Stimulated activated naive CD4-positive, alpha-beta T cell treated with Interleukin-2 at 50 U/mL for 16 hours (primary cell): ENCODE measurements around the gene KCNN2.

Experiments used
- DNase-seq: peaks from one replicate; lab custom pipeline; 2025; lab: John Stamatoyannopoulos, UW

Gene KCNN2

DNA sequence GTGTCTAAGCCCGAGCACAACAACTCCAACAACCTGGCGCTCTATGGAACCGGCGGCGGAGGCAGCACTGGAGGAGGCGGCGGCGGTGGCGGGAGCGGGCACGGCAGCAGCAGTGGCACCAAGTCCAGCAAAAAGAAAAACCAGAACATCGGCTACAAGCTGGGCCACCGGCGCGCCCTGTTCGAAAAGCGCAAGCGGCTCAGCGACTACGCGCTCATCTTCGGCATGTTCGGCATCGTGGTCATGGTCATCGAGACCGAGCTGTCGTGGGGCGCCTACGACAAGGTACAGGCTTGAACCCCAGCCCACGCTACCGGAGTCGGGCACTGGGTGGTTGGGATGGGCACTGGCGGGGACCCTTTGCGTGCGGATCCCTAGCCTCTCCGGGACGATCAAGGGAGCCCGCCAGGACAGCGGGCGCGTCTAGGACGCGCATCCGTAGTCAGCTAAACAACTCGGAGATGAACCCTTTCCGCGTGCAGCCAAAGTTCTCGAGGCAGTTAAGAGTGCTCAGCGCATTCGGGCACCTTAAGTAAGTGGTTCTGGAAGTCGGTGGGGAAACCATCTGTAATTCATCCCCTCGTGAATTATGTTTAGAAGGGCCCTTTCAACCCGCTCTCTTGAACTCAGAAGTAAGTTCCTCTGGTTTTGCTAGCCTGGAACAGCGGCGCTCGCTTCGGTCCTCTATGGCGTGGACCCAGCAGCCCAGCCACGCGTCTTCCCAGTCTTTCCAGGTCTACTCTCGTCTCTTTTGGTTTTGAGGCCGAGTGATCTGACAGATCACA lies 1.3 kb downstream of the KCNN2 start:
- DNase-seq, result no peak

DNA sequence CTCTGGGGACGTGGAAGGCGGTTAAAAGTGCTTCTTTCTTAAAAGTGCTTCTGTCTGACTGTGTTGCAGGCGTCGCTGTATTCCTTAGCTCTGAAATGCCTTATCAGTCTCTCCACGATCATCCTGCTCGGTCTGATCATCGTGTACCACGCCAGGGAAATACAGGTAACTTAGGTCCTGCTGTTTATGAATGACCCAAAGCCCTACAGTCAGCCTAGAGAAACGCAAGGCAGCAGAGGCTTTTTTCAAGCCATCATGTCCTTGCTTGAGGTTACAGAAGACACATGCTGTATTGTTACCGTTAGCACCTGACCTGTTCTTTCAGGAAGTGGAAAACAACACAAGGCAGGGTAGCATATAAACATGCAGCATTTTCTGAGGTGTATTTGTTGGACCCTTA lies 2.0 kb downstream of the KCNN2 start:
- DNase-seq, result no peak

DNA sequence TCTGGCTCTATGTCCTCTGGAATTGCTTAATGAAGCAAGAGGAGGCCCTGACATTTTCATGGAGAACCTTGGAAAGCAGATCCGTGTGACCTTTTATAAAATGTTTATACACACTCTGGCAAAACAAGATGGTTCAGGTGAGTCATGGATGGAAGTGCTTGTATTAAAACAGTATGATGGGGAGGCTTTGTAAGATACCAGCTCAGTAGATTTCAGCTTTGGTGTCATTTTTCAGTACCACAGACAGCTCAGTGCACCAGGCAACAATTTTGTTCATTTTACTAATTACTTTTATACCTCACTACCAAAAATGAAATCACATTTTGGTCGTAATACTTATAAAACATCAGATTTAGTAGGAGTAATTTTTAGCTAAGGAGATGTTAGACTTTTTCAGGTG lies 5.2 kb downstream of the KCNN2 start:
- no peak for DNase-seq

DNA sequence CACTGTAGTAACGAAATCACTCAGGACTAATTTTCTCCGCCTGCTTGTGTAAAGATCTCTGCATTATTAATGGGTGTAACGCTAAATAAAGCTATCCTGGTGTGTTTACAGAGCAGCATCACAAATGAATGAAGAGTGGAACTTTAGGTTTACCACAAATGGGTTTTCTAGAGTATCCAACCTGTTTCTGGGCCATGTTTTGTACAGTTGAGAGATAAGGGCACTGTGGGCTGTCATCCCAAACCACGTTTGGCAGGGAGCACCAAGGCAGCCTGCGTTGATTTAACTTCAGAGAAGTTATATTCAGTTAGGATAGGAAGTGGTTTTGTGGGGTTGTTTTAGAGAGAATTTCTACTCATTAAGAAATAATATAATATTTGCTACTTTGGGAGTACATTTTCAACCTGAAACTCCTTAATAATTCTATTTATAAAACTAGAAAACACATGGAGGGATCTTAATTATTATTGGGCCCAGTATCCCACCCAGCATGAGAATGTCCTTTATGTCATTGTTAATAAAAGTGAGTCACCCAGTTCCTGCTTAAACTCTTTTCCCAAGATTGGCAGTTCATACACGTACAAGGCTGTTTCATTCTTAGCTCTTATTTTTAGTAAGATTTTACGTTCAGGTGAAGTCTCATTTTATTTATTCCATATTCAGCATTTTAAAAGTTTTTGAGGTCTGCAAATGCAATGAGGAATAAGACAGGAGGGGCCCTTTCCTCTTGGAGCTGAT lies 8.0 kb downstream of the KCNN2 start:
- DNase-seq, result no peak

DNA sequence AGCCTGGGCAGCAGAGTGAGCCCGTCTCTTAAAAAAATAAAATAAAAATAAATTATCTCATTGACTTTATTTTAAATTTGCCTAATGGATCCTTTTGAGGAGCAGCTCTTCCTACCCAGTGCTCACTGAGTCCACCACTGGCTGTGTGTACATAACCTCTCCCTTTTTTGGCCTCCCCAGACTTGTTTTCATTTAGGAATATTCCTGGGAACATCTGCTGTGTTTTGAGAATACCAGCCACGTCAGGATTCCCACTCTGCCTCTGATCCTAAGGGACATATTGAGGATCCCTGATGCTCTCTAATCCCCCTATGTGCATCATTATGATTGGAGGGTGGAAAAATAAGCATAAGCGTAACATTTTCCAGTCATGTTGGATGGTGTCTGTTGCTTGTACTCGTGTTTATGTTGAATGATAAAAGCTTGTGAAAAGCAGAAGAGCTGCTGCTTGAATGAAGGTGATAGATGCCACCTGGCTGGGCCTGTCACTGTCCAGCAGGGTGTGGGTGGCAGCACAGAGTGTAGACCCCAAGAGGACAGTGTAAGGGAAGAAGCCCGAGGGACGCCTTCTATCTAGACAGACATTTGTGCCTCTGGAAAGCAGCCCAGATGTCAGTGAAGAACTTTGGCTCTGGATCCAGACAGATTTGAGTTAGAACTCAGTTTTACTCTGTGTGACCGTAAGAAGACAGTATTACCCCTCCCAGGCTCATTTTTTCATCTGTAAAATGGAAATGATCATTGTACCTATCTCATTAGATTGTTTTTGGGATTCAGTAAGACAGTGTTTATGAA lies 15.4 kb downstream of the KCNN2 start:
- DNase-seq, result no peak

DNA sequence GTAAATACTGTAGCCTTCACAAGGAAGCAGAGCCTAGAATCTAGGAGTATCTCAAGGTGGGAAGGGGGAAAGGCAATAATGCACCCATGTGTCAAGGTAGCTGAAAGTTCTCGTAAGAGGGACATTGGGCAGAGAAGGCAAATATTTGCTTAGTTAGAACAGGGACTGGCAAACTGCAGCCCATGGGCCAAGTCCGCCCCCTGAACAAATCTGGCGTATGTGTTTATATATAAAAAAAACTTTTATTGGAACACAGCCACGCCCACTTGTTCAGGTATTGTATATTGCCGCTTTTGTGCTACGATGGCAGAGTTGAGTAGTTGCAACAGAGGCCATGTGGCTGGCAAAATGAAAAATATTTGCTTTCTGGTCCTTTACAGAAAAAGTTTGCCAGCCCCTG lies 16.1 kb downstream of the KCNN2 start:
- DNase-seq, result no peak

DNA sequence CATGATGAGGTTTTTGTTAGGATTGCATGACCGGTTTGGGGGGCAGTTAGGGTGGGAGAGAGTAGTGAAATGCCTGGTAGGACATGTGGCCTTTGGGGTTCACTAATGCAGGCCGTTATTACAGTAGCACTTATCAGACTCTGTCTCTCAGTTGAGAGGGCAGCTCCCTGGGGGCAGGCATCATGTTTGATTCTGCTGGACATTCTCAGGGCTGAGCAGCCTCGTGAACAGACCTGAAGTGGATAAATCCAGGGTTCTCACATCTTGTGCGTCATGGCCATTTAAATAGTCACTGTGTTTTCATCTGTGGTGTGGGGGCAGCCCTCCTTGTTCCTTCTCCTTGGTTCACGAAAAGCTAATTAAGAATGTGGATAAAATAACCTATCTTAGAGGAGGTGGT lies 18.9 kb downstream of the KCNN2 start:
- no peak for DNase-seq

DNA sequence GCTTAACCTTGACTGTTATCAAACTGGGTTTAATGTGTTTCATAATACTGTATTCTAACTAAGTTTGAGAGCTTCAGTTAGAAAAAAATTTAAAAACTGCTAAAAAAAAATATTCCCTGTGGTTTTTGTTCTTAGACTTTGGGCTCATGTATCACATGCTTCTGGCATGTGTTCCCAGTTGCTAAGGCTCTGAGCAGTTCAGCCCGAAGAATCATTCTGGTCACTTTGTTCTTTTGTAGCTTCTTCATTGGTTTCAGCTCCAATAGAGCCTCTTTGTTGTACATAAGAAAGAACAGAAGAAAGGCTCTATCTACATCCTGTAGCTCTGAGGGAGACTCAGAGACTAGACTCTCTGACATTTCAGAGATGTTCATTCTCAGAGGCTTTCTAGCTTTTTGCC lies 25.6 kb downstream of the KCNN2 start:
- no peak for DNase-seq

DNA sequence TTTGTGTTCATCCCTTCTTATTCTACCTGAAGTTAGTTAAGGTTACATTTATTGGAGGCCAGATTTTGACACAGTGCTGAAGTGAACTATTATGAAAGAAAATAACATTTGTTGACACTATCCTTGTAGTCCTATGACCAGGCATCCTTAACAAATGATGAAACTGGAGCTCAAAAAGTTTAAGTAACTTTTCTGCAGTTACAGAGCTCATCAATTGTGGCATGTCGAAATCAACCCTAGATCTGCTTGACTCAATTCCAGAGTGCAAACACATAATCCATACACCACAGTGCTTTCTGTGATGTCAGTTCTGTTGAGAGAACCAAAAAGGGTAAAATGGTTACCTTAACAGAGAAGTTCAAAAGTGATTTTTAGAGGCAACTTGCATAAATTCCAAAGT lies 28.6 kb downstream of the KCNN2 start:
- DNase-seq, result no peak

DNA sequence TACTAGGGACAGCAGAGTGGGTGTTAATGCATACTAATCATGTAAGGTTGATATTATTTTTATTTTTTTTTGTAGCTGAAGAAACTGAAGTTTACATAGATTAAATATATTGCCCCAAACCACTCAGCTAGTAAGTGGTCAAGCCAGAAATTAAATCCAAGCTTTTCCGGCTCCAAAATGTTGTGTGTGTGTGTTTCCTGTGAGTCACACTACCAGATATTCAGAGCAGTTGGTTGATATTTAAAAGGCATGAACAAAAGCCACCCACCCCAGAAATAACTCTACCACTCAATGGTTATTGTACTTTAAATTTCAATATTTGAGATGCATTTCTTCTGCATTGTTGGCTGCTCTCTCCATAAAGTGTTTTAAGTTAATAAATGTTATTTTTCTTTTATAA lies 29.5 kb downstream of the KCNN2 start:
- DNase-seq, result no peak

DNA sequence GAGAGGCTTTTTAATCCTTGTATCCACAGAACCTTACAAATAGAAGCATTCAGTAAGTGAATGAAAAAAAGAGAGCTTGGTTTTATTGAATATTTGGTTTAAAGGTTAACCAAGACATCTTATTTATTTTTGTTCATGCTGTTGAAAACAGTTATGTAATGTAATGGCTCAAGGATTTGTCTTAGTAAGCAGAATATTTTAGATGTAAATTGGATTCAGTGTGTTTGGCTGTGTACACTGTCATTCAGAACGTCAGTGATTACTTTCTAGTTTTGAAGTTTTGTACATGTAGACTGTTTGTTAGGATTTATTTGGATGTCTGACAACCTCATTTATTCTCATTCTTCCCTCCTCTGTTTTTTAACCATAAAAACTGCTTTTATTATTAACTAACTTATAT lies 31.3 kb downstream of the KCNN2 start:
- no peak for DNase-seq

DNA sequence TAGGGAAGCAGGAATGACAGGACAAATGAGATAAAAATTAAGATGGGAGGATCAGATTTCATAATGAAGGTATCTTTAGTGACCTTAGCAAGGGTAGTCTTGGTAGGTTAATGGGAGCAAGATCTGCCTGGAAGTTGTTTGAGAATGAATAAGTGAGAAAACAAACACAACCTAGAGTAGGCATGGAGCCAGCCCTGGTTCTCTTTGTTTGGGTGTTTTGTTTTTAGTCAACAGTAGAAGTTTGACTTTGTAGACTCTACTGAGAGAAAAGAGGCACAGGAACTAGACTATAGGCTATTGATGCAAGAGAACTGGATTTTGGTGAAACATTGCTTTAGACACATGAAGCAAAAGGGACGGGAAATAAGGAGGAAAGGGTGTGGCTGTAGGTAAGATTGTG lies 40.3 kb downstream of the KCNN2 start:
- DNase-seq, result no peak

DNA sequence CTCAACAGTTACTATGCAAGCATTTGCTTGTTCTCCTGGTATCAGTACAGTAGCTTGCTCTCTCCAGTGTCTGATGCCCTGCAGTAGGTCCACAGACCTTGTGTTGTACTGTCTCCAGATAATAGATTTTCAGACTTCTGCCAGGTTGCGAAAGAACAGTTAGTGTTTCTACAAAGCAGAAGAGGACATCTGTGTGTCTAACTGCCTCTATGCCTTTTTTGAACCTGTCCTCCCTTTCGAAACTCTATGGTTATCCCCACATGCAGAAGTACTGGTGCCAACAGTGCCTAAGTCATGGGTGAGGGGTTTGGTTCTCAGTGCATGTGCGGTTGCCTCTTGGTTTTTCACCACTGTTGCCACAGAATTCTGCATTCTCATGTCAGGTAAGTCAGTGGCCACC lies 45.9 kb downstream of the KCNN2 start:
- no peak for DNase-seq

DNA sequence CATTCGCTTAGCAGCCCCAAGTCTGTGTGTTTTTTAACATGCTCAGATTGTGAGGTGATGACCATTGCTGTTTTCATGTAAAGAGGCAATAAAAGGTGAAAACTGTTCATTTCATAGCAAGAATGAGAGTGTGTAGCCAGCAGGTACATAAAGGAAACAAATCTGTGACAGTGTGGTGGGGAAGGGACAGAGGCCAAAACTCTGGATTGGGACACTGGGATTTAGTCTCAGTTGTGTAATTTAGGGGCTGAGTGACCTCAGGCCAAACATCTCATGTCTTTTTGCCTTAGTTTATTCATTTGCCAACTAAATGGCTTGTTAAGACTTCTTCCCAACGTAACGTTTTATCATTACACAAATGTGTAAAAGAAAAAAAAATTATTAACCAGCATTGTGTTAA lies 47.0 kb downstream of the KCNN2 start:
- no peak for DNase-seq

DNA sequence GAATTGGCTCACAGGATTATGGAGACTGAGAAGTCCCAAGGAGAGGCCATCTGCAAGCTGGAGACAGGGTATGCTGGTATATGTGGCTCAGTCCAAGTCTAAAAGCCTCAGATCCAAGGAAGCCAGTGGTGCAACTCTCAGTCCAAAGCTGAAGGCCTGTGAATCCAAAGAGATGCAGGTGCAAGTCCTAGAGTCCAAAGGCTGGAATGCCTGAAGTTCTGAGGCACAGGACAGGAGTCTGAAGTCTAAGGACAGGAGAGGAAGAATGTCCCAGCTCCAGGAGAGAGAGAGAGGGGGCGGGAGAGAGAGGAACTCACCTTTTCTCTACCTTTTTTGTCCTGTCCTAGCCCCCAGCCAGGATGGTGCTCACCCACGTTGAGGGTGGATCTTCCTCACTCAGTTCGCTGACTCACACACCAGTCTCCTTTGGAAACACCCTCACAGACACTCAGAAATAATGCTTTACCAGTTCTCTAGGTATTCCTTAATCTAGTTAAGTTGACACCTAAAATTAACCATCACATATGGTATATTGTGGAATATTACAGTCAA lies 49.6 kb downstream of the KCNN2 start:
- no peak for DNase-seq

DNA sequence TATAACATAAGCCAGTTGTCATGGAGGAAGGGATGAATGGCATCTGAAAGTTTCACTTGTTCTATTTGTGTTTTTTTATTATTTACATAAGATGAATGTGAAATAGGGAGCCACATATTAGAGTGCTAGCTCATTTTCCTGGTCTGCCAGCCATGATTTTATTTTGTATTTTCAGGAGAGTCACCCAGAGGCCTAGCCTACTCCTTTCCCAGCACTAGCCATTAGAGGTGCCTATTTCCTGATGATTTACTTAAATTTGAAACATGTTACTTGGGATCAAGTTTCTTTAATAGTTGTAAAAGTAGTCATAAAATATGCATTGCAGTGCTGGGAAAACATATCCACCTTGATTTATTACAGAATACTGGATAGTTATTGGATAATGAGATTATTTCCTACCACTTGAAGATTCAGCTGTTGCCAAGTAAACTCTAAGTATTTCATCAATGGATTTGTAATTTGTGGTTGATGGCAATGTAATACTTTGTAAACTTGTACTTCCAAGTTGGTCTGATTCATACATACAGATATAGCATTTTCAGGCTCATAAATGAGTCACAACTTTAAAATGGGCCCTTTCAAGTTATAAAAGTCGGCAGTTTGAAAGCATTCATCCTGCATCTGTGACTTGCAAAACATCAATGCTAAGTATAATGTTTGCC lies 50.8 kb downstream of the KCNN2 start:
- no peak for DNase-seq

DNA sequence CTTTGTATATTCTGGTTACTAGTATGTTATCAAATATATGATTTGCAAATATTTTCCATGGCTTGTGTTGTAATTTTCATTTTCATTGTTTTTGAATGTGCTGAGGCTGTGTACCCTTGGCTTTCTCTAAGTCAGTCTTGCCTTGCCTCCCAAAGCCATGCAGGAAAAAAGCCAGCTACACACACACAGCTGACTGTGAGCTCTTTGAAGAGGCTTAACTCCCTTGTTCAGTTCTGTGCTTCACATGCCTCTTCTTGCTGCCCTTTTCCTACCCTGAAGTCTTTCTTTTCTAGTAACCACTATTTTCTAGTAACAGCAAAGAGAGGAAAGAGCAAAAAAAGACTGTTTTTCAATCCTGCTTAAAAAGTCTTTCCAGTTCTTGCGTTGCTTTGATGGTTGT lies 53.9 kb downstream of the KCNN2 start:
- no peak for DNase-seq

DNA sequence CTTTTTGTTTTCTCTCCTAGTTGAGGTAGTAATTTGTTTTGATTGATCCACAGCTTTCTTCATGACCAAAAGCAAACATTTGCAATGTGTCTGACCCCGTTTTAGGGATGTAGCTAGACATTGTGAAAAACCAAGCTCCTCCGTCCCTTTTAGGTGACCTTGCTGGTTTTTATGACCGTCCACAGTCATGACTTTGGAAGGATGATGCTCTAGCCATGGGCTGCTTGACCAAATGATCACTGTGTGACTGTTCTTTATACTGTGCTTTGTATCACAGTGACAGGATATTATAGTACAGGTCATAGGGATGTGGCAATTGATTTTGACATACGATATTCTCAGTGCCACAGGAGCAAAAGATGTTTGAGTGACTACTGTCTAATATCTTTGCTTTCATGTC lies 54.4 kb downstream of the KCNN2 start:
- no peak for DNase-seq

DNA sequence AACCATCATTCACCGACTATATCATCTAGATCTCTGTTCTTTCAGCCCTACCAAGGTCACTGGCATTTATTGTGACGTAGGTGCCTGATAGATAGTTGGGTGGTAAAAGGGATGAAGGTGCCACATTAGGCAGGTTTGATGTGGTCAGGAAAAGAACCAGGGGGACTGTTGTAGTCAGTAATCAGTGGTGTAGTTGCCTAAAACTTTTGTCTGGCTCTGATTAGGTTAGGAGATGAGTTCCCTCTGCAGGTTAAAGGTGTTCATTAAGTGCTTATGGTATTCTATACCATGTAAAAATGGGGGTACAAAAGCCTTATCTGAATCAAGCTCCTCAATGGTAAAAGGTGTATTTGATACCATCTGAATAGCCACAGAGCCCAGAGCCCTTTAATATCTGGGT lies 55.6 kb downstream of the KCNN2 start:
- DNase-seq, result no peak

DNA sequence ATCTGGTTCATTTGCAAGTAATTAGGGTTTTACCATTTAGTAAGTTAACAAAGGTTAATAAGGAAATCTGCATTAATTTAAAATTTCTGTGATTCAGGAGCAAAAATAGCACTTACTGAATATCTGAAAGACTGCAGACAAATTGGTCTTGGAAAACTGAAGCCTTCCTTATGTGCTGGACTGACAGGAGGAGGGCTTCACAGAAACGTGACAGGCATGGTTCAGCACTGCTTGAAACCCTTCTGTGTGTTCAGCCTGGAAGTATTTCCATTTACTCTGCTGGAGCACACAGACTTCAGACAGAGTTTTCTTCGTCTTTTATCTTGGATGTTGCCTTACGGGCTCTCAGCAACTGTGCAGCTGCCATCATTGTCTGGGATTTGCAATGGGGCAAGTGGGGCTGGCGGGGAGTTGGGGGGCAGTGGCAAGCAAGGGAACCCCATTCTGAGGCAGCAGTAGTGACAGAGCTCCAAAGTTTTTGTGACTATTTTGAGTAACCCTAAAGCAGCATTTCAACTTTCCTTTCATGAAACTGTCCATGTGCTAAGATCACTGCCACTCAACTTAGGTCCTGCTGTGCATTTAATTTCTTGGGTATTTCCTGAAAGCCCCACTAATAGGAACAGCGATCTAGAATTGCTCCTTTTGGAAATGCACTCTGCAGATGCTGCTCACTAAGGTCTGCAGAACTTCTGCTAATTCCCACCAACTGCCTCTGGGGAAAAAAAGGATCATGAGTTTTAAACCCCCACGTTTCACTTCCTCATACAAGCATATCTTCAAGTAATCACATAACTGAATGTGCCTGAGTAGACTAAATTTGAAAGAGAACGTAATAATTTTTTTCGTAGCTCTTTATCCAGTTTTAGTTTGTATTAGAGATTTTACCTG lies 56.6 kb downstream of the KCNN2 start:
- DNase-seq, result no peak

DNA sequence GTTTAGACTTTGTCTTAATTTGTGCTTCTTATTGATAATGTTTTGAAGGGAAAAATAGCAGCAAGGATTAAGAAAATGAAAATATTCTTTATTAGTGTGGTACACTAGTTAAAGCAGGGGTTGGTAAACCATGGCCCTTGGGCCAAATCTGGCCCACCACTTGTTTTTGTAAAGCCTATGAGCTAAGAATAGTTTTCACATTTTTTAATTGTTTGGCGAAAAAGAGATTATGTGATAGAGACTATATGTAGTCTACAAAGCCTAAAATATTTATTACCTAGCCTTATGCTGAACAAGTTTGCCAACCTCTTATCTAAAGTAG lies 57.2 kb downstream of the KCNN2 start:
- DNase-seq, result no peak
